ENCODE results near the gene NHS. TPM values are rescaled to one million over a fixed set of nuclear protein-coding genes. Genes with fewer than 3 reads are reported as not detected.

NHS gene
- total RNA-seq = 10 to 100 TPM; 13.2 to 39.0 (median 31.5) TPM

DNA sequence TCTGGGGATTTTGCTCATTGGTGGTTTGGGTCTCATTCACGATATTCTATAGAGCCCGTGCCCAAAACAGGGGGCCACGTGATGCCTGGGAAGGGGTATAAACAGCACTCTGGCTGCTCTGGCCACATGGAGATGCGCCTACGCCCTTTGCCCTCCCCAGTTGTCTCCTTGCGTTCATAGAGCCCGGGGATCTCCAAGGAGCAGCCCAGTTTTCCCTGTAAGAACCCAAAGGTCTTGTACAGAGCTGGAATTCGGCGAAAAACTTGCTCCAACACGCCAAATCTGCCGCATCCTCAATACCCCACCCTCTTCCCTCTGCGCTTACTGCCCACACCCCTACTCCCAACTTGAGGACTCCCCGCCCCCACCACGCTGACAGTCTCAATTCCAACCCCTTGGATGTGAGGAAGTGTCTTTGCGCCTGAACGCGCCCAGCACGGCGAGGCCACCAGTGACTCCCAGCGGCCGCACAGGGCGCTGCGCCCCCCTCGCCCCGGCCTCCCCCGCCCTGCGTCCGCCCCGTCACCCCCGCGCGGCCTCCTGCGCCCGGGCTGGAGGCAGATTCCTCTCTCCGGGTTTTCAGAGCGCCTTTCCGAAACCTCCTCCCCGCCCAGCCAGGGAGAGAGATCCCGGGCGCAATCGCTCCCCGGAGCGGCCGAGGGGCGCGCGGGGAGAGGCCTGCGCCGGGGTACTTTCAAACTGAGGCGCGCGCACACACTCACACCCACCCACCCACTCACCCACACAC lies at the start of gene NHS:
Gene NHS, plus strand, starts transcription at position 582 of the 748 bp plus-strand sequence. CDS start 558 bp downstream, outside the sequence.
- DNase-seq (ENCODE audit: low spot score in 2 of 2) = peak; percentile 51 to 52

DNA sequence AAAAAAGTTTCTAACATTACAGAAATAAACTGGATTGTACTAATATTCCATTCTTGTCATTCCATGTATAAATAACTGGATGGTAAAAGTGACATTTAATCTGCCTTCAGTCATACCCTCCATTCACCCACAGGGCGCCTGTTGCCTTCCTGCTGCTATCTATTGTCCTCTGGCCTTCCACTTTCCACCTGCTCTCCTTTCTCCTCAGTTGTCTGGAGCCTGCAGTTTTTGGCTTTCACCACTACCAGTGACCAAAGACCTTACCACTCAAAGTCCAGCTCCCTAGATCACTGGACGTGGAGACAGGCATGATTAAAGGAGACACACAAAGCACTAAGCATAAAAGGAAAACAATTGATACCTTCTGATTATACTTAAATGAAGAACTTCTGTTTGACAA lies 46.2 kb upstream of the NHS start:
- Histone ChIP-seq H3K27ac (no peak overlapping the region), H3K9me3 (no peaks in the 10 kb centered on the region), H3K4me1 (no peaks in the 10 kb centered on the region), H3K4me3 (no peak overlapping the region), H3K27me3 (no peaks in the 10 kb centered on the region), H3K36me3 (no peaks in the 10 kb centered on the region)
- TF ChIP-seq EP300 (IDR thresholded peaks at IDR 0.05) = no peak
- no peak for TF ChIP-seq POLR2A (IDR thresholded peaks at IDR 0.05)
- WGBS, 2 donors = 63 to 90% methylated on average over 2 of the region's 2 CpGs
- DNase-seq (ENCODE audit: low spot score in 2 of 2) = no peak

More for the DNA sequence above, at the start of gene NHS:
- no peaks in the 10 kb centered on the region for H3K36me3 ChIP-seq
- TF ChIP-seq, protein P1, sequence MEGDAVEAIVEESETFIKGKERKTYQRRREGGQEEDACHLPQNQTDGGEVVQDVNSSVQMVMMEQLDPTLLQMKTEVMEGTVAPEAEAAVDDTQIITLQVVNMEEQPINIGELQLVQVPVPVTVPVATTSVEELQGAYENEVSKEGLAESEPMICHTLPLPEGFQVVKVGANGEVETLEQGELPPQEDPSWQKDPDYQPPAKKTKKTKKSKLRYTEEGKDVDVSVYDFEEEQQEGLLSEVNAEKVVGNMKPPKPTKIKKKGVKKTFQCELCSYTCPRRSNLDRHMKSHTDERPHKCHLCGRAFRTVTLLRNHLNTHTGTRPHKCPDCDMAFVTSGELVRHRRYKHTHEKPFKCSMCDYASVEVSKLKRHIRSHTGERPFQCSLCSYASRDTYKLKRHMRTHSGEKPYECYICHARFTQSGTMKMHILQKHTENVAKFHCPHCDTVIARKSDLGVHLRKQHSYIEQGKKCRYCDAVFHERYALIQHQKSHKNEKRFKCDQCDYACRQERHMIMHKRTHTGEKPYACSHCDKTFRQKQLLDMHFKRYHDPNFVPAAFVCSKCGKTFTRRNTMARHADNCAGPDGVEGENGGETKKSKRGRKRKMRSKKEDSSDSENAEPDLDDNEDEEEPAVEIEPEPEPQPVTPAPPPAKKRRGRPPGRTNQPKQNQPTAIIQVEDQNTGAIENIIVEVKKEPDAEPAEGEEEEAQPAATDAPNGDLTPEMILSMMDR (IDR thresholded peaks at IDR 0.05) = peak in 4 of 5 experiments; percentile 41 to 68 (median 51)
- peak in 1 of 2 donors; percentile 13 for TF ChIP-seq EP300 (IDR thresholded peaks at IDR 0.05)
- no peak for TF ChIP-seq POLR2A (IDR thresholded peaks at IDR 0.05)
- H3K4me1 ChIP-seq = peaks cover 0 to 9% (median 0%) of the 10 kb centered on the region in 4 donors
- no peaks in the 10 kb centered on the region for H3K9me3 ChIP-seq
- WGBS, 2 donors = 0 to 35% methylated on average over 3 to 41 of the region's 52 CpGs
- peak within 1 kb of the TSS; percentile 41 to 69 (median 47) for H3K4me3 ChIP-seq
- peaks cover 0 to 10% of the 10 kb centered on the region in 2 donors for H3K27me3 ChIP-seq
- peak within 1 kb of the TSS; percentile 19 to 79 (median 42) for H3K27ac ChIP-seq

DNA sequence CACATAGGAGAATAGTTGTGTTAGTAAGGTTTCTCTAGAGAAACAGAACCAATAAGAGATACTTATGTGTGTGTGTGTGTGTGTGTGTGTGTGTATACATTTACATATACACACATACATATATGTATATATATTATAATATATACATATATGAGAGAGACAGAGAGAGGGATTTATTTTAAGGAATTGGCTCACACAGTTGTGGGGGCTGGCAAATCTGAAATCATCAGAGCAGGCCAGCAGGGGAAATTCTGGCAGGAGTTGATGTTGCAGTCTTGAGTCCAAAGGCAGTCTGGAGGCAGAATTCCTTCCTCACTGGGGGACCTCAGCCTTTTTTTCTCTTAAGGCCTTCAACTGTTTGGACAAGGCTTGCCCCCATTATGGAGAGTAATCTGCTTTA lies 38.6 kb upstream of the NHS start:
- Histone ChIP-seq H3K4me1 (no peaks in the 10 kb centered on the region), H3K27ac (no peak overlapping the region), H3K27me3 (no peaks in the 10 kb centered on the region), H3K36me3 (no peaks in the 10 kb centered on the region), H3K9me3 (no peaks in the 10 kb centered on the region), H3K4me3 (no peak overlapping the region)
- DNase-seq (ENCODE audit: low spot score in 2 of 2) = no peak
- TF ChIP-seq, protein P1 (IDR thresholded peaks at IDR 0.05) = no peak
- TF ChIP-seq EP300 (IDR thresholded peaks at IDR 0.05) = no peak
- TF ChIP-seq POLR2A (IDR thresholded peaks at IDR 0.05) = no peak

DNA sequence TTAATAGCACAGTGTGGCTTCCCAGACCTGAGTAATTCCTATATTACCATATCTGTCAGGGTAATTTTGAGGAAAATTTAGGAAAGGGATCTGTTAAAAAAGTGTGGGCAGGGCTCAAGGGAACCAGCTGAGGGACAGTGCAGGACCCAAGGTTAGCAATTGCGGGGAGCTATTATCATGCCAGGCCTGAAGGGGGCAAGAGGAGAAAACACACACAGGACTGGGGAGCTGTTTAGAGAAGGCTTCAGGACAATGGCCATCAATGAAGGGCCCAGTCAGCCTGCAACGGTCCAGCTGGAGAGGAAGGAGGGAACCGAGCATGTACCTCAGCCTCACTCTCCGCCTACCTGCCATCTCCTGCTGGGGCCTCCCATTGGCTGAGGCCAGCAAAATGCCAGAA lies 19.0 kb upstream of the NHS start:
- H3K36me3 ChIP-seq = no peaks in the 10 kb centered on the region
- no peaks in the 10 kb centered on the region for H3K4me1 ChIP-seq
- TF ChIP-seq POLR2A (IDR thresholded peaks at IDR 0.05) = no peak
- TF ChIP-seq EP300 (IDR thresholded peaks at IDR 0.05) = no peak
- TF ChIP-seq, protein P1 (IDR thresholded peaks at IDR 0.05) = no peak
- H3K27me3 ChIP-seq = no peaks in the 10 kb centered on the region
- no peak for DNase-seq (ENCODE audit: low spot score in 2 of 2)
- no peak overlapping the region for H3K27ac ChIP-seq
- H3K9me3 ChIP-seq = no peaks in the 10 kb centered on the region
- H3K4me3 ChIP-seq = no peak overlapping the region
- WGBS, 2 donors = 65 to 73% methylated on average over 1 to 4 of the region's 4 CpGs

DNA sequence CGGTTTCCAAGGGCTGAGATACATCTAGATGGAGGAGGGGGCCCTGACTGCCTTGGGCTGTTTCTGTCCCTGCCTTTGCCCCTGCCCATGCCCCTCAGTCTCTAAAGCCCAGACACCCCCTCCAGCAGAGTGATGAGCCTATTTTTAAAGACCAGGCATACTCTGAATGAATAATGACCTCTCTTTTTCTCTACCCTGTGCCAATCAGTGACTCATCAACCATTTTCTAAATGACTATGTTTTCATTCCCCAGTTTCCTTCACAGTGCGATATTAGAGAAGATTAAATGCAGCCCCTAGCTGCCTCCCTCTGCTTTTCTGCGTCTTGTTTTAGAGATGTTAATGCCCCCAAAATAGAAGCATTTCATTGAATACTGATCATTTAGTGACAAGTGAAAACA lies 15.5 kb upstream of the NHS start:
- Histone ChIP-seq H3K27me3 (no peaks in the 10 kb centered on the region), H3K36me3 (no peaks in the 10 kb centered on the region), H3K4me3 (no peak overlapping the region), H3K4me1 (no peaks in the 10 kb centered on the region), H3K9me3 (no peaks in the 10 kb centered on the region), H3K27ac (peak overlapping the region in 1 of 4 donors; percentile 29)
- 51 to 54% methylated on average over 3 of the region's 3 CpGs for WGBS, 2 donors
- no peak for DNase-seq (ENCODE audit: low spot score in 2 of 2)
- TF ChIP-seq EP300 (IDR thresholded peaks at IDR 0.05) = no peak
- no peak for TF ChIP-seq POLR2A (IDR thresholded peaks at IDR 0.05)
- TF ChIP-seq, protein P1 (IDR thresholded peaks at IDR 0.05) = no peak
